Endothelial cell of umbilical vein (primary cell): Measurements from ENCODE around the gene GBE1. TPM values are rescaled to one million over a fixed set of nuclear protein-coding genes. Genes with fewer than 3 reads are reported as not detected.

Experiments
- BruUV-seq: library from RNA; stranded (reverse); fragments of 400-500 nt; replicated peaks from 2 replicates; lab custom pipeline; 2021; lab: Mats Ljungman, UMichigan
- CTCF ChIA-PET: fragments of 300-600, 350-600 bp; sonication (Branson Sonifier 250); formaldehyde crosslinking; loops from one replicate; lab custom pipeline; 2021; ENCODE audit warnings: antibody characterized with exemption, inconsistent platforms; lab: Charles Lee
- POLR2A ChIA-PET: fragments of 300-600, 350-600 bp; sonication (Branson Sonifier 250); formaldehyde crosslinking; loops from one replicate; lab custom pipeline; 2021; ENCODE audit warnings: antibody characterized with exemption, inconsistent platforms; lab: Charles Lee
- DNase-seq: peaks from one replicate; pipeline ENCODE4 v3.0.0-alpha.2; 2011; ENCODE audit warnings: low read depth, low spot score
- FAIRE-seq: peaks from 2 replicates; lab custom pipeline; 2011; peaks lifted over from hg19 to GRCh38; lab: Jason Lieb, UNC
- H2AFZ ChIP-seq: 2 replicates; pipeline ENCODE4 v1.6.0; 2012; ENCODE audit warnings: low read depth, low read length, control low read depth, inconsistent platforms
- H3K27ac ChIP-seq: 2 replicates; pipeline ENCODE4 v1.5.1; 2011; ENCODE audit warnings: low read depth, mild to moderate bottlenecking, control low read depth, low read length, moderate library complexity; ENCODE audit not compliant: insufficient read depth
- H3K27me3 ChIP-seq, 2 experiments: 2 replicates each; pipeline versions ENCODE4 v1.6.0 to v1.6.1; 2011; ENCODE audit warnings: low read length in 2 of 2, mixed read lengths in 1 of 2; ENCODE audit not compliant: control insufficient read depth in 2 of 2, insufficient read depth in 2 of 2
- H3K36me3 ChIP-seq, 2 experiments: 2 replicates in 1 of 2; 3 replicates in 1 of 2; pipeline ENCODE4 v1.5.1; 2011; ENCODE audit warnings: low read length in 2 of 2, mild to moderate bottlenecking in 1 of 2, moderate library complexity in 1 of 2; ENCODE audit not compliant: control insufficient read depth in 2 of 2, insufficient read depth in 2 of 2; ENCODE audit errors: extremely low read depth in 1 of 2
- H3K4me1 ChIP-seq: 3 replicates; pipeline ENCODE4 v1.5.1; 2011; ENCODE audit warnings: mild to moderate bottlenecking, low read length; ENCODE audit not compliant: control insufficient read depth, insufficient read depth; ENCODE audit errors: extremely low read depth
- H3K4me2 ChIP-seq: 2 replicates; pipeline ENCODE4 v1.6.1; 2011; ENCODE audit warnings: low read length, control low read depth, mixed read lengths; ENCODE audit not compliant: insufficient read depth
- H3K4me3 ChIP-seq, 3 experiments: fragments of 200-600 bp in 1 of 3; sonication (generic), shearing (Covaris generic) in 1 of 3; replicated peaks in 1 of 3; 2 replicates each; pipeline ENCODE4 v1.5.1; 2011 to 2016; ENCODE audit warnings: control low read depth in 3 of 3, low read length in 3 of 3, mild to moderate bottlenecking in 2 of 3, inconsistent platforms in 1 of 3, low read depth in 1 of 3, moderate library complexity in 1 of 3; ENCODE audit not compliant: insufficient read depth in 1 of 3
- H3K79me2 ChIP-seq: 2 replicates; pipeline ENCODE4 v1.6.0; 2012; ENCODE audit warnings: low read length, inconsistent platforms; ENCODE audit not compliant: control insufficient read depth, insufficient read depth
- H3K9ac ChIP-seq: replicated peaks from 2 replicates; pipeline ENCODE3; 2011; ENCODE audit warnings: low read length, control low read depth; ENCODE audit not compliant: insufficient read depth; ENCODE audit errors: extremely low read depth
- H3K9me1 ChIP-seq: replicated peaks from 3 replicates; pipeline ENCODE4 v1.6.0; 2011; ENCODE audit warnings: mild to moderate bottlenecking, low read length; ENCODE audit not compliant: control insufficient read depth, insufficient read depth; ENCODE audit errors: extremely low read depth
- H3K9me3 ChIP-seq: replicated peaks from 2 replicates; pipeline ENCODE4 v1.5.1; 2012; ENCODE audit warnings: low read length, inconsistent platforms; ENCODE audit not compliant: control insufficient read depth, insufficient read depth
- H4K20me1 ChIP-seq: replicated peaks from 2 replicates; pipeline ENCODE3; 2011; ENCODE audit warnings: mild to moderate bottlenecking, low read length; ENCODE audit not compliant: control insufficient read depth, insufficient read depth; ENCODE audit errors: extremely low read depth
- EZH2 ChIP-seq: IDR thresholded peaks from 2 replicates; pipeline ENCODE4 v1.6.1; 2012; ENCODE audit warnings: borderline replicate concordance, low read depth, mild to moderate bottlenecking, moderate library complexity, low read length, inconsistent platforms; ENCODE audit not compliant: severe bottlenecking
- FOS ChIP-seq: IDR thresholded peaks from 2 replicates; pipeline ENCODE4 v1.6.1; 2011; ENCODE audit warnings: mild to moderate bottlenecking, low read length, moderate library complexity, borderline replicate concordance; ENCODE audit not compliant: insufficient read depth
- GATA2 ChIP-seq: IDR thresholded peaks from 2 replicates; pipeline ENCODE4 v1.7.0; 2011; ENCODE audit warnings: low read depth, mild to moderate bottlenecking, moderate library complexity, mixed read lengths, low read length; ENCODE audit not compliant: insufficient read length, insufficient read depth
- JUN ChIP-seq: IDR thresholded peaks from 2 replicates; pipeline ENCODE4 v1.6.1; 2011; ENCODE audit warnings: borderline replicate concordance, low read depth; ENCODE audit not compliant: insufficient read length, insufficient read depth
- MYC ChIP-seq: IDR thresholded peaks from one replicate; pipeline ENCODE4 v1.6.1; 2011; ENCODE audit warnings: mild to moderate bottlenecking, low read depth, low read length
- POLR2AphosphoS5 ChIP-seq: IDR thresholded peaks from 2 replicates; pipeline ENCODE4 v1.6.1; 2012; ENCODE audit warnings: low read depth, mild to moderate bottlenecking, control low read depth, low read length, moderate library complexity; ENCODE audit not compliant: insufficient read depth
- dilution Hi-C: fragments of 300-500 bp; cut with MboI; formaldehyde crosslinking; loops from one replicate; pipeline ENCODE4 v1.15.0; 2019; ENCODE audit warnings: low sequenced_read_pairs; ENCODE audit not compliant: extremely low pct_ligation_motif_present
- intact Hi-C: fragments of 100-400 bp; cut with micrococcal nuclease; formaldehyde crosslinking; loops from one replicate; pipeline ENCODE4 v1.10.0; 2022
- polyA plus RNA-seq, 4 experiments: library from polyadenylated mRNA; depleted of rRNA in 3 of 4; stranded (reverse) in 3 of 4; unstranded in 1 of 4; fragments of >200 nt; gene quantifications; 2 replicates each; pipeline versions ENCODE4 v1.2.1 to v1.2.3, GENCODE V29; 2011 to 2012; ENCODE audit warnings: missing spikeins in 1 of 4
- total RNA-seq: library from RNA; stranded (reverse); gene quantifications from 2 replicates; pipeline ENCODE4 v1.2.3, GENCODE V29; 2021
- TF ChIP-seq, protein P1 (sequence below), 2 donors: IDR thresholded peaks; 1 replicate in 1 of 2; 2 replicates in 1 of 2; pipeline ENCODE4 v1.5.1; 2011; ENCODE audit warnings: low read length in 2 of 2, mild to moderate bottlenecking in 2 of 2, moderate library complexity in 2 of 2, control low read depth in 1 of 2, inconsistent platforms in 1 of 2, low read depth in 1 of 2; ENCODE audit not compliant: insufficient read depth in 1 of 2; ENCODE audit errors: extremely low read depth in 1 of 2

Gene GBE1
- total and polyA plus RNA-seq, 2 donors (not counting 3 experiments of a cell fraction or from before 2014, with no cell fraction given), result 35.9 to 110 TPM

DNA sequence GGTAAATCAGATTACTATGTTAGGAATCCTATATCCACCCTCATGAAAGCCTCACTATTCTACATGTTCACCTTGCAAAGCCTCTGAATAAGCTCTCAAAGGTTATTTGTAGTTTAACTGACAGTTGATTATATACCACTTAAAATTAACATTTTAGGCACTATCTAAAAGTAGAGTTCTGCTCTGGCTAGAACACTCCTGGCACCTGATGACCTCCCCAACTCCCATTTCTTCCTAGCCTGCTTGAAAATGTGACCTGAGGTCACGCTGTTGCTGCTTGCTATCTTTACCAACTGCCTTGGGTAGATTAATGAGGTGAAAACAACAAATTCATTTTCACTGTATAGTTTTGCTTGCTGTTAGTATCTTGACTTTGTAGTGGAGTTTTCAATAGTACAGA is 220.7 kb downstream of the GBE1 start:
- DNase-seq (no peak), FAIRE-seq (no peak)
- Histone ChIP-seq H3K9ac (no peak overlapping the region), H3K27me3 (no peaks in the 10 kb centered on the region), H3K27ac (no peak overlapping the region), H3K9me1 (no peaks in the 10 kb centered on the region), H3K4me2 (no peak overlapping the region), H3K9me3 (no peaks in the 10 kb centered on the region), H2AFZ (no peak overlapping the region), H4K20me1 (no peaks in the 10 kb centered on the region), H3K4me3 (no peak overlapping the region), H3K4me1 (no peaks in the 10 kb centered on the region), H3K36me3 (no peaks in the 10 kb centered on the region), H3K79me2 (no peaks in the 10 kb centered on the region)
- dilution Hi-C loops, result no loop called here
- intact Hi-C loops, result no loop called here
- POLR2A ChIA-PET, result no interaction called here
- CTCF ChIA-PET, result no interaction called here
- no TSS peak for BruUV-seq
- TF ChIP-seq, protein P1, sequence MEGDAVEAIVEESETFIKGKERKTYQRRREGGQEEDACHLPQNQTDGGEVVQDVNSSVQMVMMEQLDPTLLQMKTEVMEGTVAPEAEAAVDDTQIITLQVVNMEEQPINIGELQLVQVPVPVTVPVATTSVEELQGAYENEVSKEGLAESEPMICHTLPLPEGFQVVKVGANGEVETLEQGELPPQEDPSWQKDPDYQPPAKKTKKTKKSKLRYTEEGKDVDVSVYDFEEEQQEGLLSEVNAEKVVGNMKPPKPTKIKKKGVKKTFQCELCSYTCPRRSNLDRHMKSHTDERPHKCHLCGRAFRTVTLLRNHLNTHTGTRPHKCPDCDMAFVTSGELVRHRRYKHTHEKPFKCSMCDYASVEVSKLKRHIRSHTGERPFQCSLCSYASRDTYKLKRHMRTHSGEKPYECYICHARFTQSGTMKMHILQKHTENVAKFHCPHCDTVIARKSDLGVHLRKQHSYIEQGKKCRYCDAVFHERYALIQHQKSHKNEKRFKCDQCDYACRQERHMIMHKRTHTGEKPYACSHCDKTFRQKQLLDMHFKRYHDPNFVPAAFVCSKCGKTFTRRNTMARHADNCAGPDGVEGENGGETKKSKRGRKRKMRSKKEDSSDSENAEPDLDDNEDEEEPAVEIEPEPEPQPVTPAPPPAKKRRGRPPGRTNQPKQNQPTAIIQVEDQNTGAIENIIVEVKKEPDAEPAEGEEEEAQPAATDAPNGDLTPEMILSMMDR (IDR thresholded peaks at IDR 0.05; ENCODE audit: extremely low read depth in 1 of 2, insufficient read depth in 1 of 2, low read depth in 1 of 2, low read length in 2 of 2), result no peak
- TF ChIP-seq POLR2AphosphoS5 (no peak), EZH2 (no peak), GATA2 (no peak), FOS (no peak), JUN (no peak), MYC (no peak)
